Measurements from ENCODE around the gene UCHL5. TPM values are rescaled to one million over a fixed set of nuclear protein-coding genes. Genes with fewer than 3 reads are reported as not detected.

Gene UCHL5
- total RNA-seq, result 10 to 100 TPM; 18.9 to 32.9 TPM

- Histone ChIP-seq H3K4me3 (peak within 1 kb of the TSS; percentile 84 to 90), H3K4me1 (peaks cover 0 to 40% of the 10 kb centered on the region in 2 donors), H3K27me3 (no peaks in the 10 kb centered on the region), H3K36me3 (no peaks in the 10 kb centered on the region), H3K27ac (peak within 1 kb of the TSS; percentile 98 to 99), H3K9me3 (no peaks in the 10 kb centered on the region)
- peak; percentile 96 for DNase-seq (ENCODE audit: low spot score)
- peak in 1 of 2 donors; percentile 29 for TF ChIP-seq CTCF (IDR thresholded peaks at IDR 0.05)
These were observed at the start of gene UCHL5, which contains the start of gene RO60 for GRCh38 chr1:193059282-193060114. Gene UCHL5, minus strand, starts transcription at chr1:193059360. Its CDS starts 100 bp downstream, at chr1:193059260. Gene RO60, plus strand, starts transcription at chr1:193059612. Its CDS starts 9,443 bp downstream, at chr1:193069055.

- TF ChIP-seq CTCF (IDR thresholded peaks at IDR 0.05), result no peak
- Histone ChIP-seq H3K4me3 (no peak overlapping the region), H3K27me3 (no peaks in the 10 kb centered on the region), H3K4me1 (peaks cover 0 to 8% of the 10 kb centered on the region in 2 donors), H3K9me3 (no peaks in the 10 kb centered on the region), H3K36me3 (no peaks in the 10 kb centered on the region), H3K27ac (no peak overlapping the region)
- no peak for DNase-seq (ENCODE audit: low spot score)
These were observed 49.3 kb upstream of the UCHL5 start for GRCh38 chr1:193108471-193108870.

GRCh38 chr1:193105821-193106177, 46.6 kb upstream of the UCHL5 start:
- Histone ChIP-seq H3K27me3 (no peaks in the 10 kb centered on the region), H3K9me3 (no peaks in the 10 kb centered on the region), H3K27ac (peak overlapping the region; percentile 93), H3K36me3 (peaks cover under 1% of the 10 kb centered on the region), H3K4me1 (peaks cover 0 to 18% of the 10 kb centered on the region in 2 donors), H3K4me3 (peak overlapping the region; percentile 82)
- TF ChIP-seq CTCF (IDR thresholded peaks at IDR 0.05), result no peak
- no peak for DNase-seq (ENCODE audit: low spot score)

GRCh38 chr1:193104907-193105820, 46.0 kb upstream of the UCHL5 start, which contains the start of gene GLRX2:
Gene GLRX2, minus strand, starts transcription at chr1:193105414. Its CDS starts 32 bp downstream, at chr1:193105382.
- Histone ChIP-seq H3K4me1 (peaks cover 0 to 18% of the 10 kb centered on the region in 2 donors), H3K27me3 (no peaks in the 10 kb centered on the region), H3K36me3 (peaks cover 7% of the 10 kb centered on the region), H3K4me3 (peak within 1 kb of the TSS; percentile 82), H3K27ac (peak within 1 kb of the TSS; percentile 93), H3K9me3 (no peaks in the 10 kb centered on the region)
- DNase-seq (ENCODE audit: low spot score), result peak; percentile 83
- peak in 1 of 2 donors; percentile 32 for TF ChIP-seq CTCF (IDR thresholded peaks at IDR 0.05)

GRCh38 chr1:193104502-193104906, 45.3 kb upstream of the UCHL5 start:
- Histone ChIP-seq H3K27ac (peak overlapping the region; percentile 93), H3K36me3 (peaks cover 13% of the 10 kb centered on the region), H3K9me3 (no peaks in the 10 kb centered on the region), H3K27me3 (no peaks in the 10 kb centered on the region), H3K4me3 (peak overlapping the region; percentile 82), H3K4me1 (peaks cover 0 to 18% of the 10 kb centered on the region in 2 donors)
- no peak for DNase-seq (ENCODE audit: low spot score)
- no peak for TF ChIP-seq CTCF (IDR thresholded peaks at IDR 0.05)
